Measurements from ENCODE around the gene SPDYC. TPM values are rescaled to one million over a fixed set of nuclear protein-coding genes. Genes with fewer than 3 reads are reported as not detected.

SPDYC gene
- total RNA-seq, 2 donors from 2014 or later, result not detected

DNA sequence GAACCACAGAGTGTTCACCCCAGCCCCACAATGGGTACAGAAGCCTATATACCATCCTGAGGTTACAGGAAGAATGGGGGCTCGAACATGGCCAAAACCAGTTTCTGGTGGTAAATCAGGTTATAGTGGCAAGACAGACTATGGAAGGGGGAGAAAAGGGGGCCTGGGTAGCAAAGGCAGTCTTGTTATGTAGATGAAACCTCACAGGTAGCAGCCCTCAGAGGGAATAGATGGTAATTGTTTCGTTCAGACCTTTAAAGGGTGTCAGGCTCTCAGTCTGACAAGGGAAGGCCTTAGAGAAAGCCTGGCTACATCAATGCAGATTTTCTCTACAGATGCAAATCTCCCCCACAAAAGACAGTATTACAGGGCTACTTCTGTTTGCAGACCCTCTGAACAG lies 15.1 kb downstream of the SPDYC start:
- H3K36me3 ChIP-seq, result peaks cover 50% of the 10 kb centered on the region
- no peak for ATAC-seq (ENCODE audit: insufficient number of reproducible peaks, low FRiP score, low read depth)
- no peak for DNase-seq (ENCODE audit: low spot score)
- TF ChIP-seq, protein P1, sequence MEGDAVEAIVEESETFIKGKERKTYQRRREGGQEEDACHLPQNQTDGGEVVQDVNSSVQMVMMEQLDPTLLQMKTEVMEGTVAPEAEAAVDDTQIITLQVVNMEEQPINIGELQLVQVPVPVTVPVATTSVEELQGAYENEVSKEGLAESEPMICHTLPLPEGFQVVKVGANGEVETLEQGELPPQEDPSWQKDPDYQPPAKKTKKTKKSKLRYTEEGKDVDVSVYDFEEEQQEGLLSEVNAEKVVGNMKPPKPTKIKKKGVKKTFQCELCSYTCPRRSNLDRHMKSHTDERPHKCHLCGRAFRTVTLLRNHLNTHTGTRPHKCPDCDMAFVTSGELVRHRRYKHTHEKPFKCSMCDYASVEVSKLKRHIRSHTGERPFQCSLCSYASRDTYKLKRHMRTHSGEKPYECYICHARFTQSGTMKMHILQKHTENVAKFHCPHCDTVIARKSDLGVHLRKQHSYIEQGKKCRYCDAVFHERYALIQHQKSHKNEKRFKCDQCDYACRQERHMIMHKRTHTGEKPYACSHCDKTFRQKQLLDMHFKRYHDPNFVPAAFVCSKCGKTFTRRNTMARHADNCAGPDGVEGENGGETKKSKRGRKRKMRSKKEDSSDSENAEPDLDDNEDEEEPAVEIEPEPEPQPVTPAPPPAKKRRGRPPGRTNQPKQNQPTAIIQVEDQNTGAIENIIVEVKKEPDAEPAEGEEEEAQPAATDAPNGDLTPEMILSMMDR (IDR thresholded peaks at IDR 0.05), result no peak
- H3K9me3 ChIP-seq, result no peaks in the 10 kb centered on the region
- H3K4me1 ChIP-seq (ENCODE audit: control insufficient read depth in 1 of 2, low read depth in 2 of 2), result peaks cover 15 to 26% of the 10 kb centered on the region in 2 donors
- no peak overlapping the region for H3K4me3 ChIP-seq
- no peaks in the 10 kb centered on the region for H3K27me3 ChIP-seq (replicated peaks; ENCODE audit: insufficient read depth)
- no peak overlapping the region for H3K27ac ChIP-seq

DNA sequence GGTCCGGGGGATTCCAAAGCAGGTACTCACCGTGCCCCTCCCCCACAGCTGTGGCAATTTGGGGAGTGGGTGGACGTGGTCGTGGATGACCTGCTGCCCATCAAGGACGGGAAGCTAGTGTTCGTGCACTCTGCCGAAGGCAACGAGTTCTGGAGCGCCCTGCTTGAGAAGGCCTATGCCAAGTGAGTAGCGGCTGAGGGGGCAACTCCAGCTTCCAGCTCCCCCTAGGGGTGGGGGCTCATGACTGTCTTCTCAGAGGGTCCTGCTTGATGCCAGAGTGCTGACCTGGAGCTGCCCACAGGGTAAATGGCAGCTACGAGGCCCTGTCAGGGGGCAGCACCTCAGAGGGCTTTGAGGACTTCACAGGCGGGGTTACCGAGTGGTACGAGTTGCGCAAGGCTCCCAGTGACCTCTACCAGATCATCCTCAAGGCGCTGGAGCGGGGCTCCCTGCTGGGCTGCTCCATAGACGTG lies 15.9 kb downstream of the SPDYC start:
- peaks cover 8 to 19% of the 10 kb centered on the region in 2 donors for H3K4me1 ChIP-seq (ENCODE audit: control insufficient read depth in 1 of 2, low read depth in 2 of 2)
- no peak overlapping the region for H3K4me3 ChIP-seq
- H3K27me3 ChIP-seq (replicated peaks; ENCODE audit: insufficient read depth), result no peaks in the 10 kb centered on the region
- H3K27ac ChIP-seq, result no peak overlapping the region
- TF ChIP-seq, protein P1 (IDR thresholded peaks at IDR 0.05), result no peak
- DNase-seq (ENCODE audit: low spot score) (no peak), ATAC-seq (ENCODE audit: insufficient number of reproducible peaks, low FRiP score, low read depth) (no peak)
- H3K9me3 ChIP-seq, result no peaks in the 10 kb centered on the region
- H3K36me3 ChIP-seq, result peaks cover 56% of the 10 kb centered on the region

DNA sequence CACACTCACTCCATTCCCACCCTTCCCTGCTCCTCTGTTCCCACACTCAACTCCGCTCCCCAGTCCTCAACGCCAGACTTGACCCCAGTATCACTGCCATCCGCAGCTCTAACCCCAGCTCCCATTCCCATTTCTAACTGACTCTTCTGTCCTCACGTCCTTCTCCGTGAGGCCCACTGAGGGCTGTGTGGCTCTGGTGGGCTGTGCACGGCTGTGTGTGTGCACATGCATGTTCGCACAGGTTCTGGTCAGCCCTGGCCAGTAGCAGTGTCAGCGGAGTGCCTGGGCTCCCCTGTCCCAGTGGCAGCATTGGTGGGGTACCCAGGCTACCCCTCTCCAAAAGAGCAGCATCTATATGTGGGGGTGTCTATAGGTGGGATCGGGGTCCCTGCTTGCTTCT lies 16.7 kb downstream of the SPDYC start:
- no peaks in the 10 kb centered on the region for H3K9me3 ChIP-seq
- ATAC-seq (ENCODE audit: insufficient number of reproducible peaks, low FRiP score, low read depth) (no peak), DNase-seq (ENCODE audit: low spot score) (no peak)
- peaks cover 8 to 18% of the 10 kb centered on the region in 2 donors for H3K4me1 ChIP-seq (ENCODE audit: control insufficient read depth in 1 of 2, low read depth in 2 of 2)
- TF ChIP-seq, protein P1 (IDR thresholded peaks at IDR 0.05), result no peak
- no peaks in the 10 kb centered on the region for H3K27me3 ChIP-seq (replicated peaks; ENCODE audit: insufficient read depth)
- no peak overlapping the region for H3K4me3 ChIP-seq
- H3K36me3 ChIP-seq, result peaks cover 56% of the 10 kb centered on the region
- H3K27ac ChIP-seq, result no peak overlapping the region

DNA sequence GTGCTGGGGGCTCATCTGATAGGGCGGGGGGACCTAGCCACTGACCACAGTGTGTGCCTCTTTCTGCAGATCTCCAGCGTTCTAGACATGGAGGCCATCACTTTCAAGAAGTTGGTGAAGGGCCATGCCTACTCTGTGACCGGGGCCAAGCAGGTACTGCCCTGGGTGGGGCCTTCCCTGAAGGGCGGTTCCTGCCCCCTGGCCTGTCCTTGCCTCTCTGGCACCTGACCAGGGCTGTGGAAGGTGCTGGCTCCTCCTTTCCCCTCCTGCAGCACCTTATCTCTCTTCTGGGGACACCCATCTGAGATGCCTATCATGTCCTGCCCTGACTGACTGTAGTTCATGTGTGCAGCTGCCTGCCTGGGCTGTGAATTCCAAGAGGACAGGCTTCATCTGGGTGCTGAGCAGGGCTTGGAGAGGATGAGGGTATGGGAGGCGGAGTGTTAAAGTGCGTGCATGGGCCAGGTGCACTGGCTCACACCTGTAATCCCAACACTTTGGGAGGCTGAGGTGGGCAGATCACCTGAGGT lies 17.2 kb downstream of the SPDYC start:
- Histone ChIP-seq H3K27me3 (replicated peaks; ENCODE audit: insufficient read depth) (no peaks in the 10 kb centered on the region), H3K9me3 (no peaks in the 10 kb centered on the region), H3K4me3 (no peak overlapping the region), H3K4me1 (ENCODE audit: control insufficient read depth in 1 of 2, low read depth in 2 of 2) (peaks cover 8 to 18% of the 10 kb centered on the region in 2 donors), H3K27ac (no peak overlapping the region), H3K36me3 (peaks cover 56% of the 10 kb centered on the region)
- no peak for ATAC-seq (ENCODE audit: insufficient number of reproducible peaks, low FRiP score, low read depth)
- no peak for DNase-seq (ENCODE audit: low spot score)
- TF ChIP-seq, protein P1 (IDR thresholded peaks at IDR 0.05), result no peak

DNA sequence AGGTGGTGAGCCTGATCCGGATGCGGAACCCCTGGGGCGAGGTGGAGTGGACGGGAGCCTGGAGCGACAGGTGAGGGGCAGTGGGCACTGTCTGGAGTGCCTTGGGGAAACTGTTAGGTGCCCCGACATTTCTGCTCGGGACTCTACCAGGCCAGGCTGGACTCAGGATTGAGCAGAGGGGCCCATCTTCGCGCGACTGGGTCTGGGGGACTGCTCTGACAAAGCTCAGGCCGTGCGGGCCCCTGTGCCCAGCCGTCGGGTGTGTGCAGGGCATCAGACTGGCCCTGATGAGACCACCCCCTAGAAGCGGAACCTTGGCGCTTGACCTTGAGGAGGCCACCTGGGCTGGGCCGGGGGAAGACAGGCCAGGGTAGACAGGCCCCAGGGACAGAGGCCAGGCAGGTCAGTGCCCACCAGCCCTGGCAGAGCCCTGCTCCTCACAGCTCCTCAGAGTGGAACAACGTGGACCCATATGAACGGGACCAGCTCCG lies 18.0 kb downstream of the SPDYC start:
- H3K36me3 ChIP-seq, result peaks cover 58% of the 10 kb centered on the region
- ATAC-seq (ENCODE audit: insufficient number of reproducible peaks, low FRiP score, low read depth) (no peak), DNase-seq (ENCODE audit: low spot score) (no peak)
- H3K4me3 ChIP-seq, result no peak overlapping the region
- H3K4me1 ChIP-seq (ENCODE audit: control insufficient read depth in 1 of 2, low read depth in 2 of 2), result peaks cover 5 to 11% of the 10 kb centered on the region in 2 donors
- no peaks in the 10 kb centered on the region for H3K27me3 ChIP-seq (replicated peaks; ENCODE audit: insufficient read depth)
- H3K27ac ChIP-seq, result no peak overlapping the region
- no peaks in the 10 kb centered on the region for H3K9me3 ChIP-seq
- TF ChIP-seq, protein P1 (IDR thresholded peaks at IDR 0.05), result no peak
